ENCODE data around the gene DHCR24. TPM values are rescaled to one million over a fixed set of nuclear protein-coding genes. Genes with fewer than 3 reads are reported as not detected.

Gene DHCR24
- total and polyA plus RNA-seq, 2 of the 13 experiments (the other 11 are each of a cell fraction or from before 2014, with no cell fraction given) = 374 to 448 TPM

DNA sequence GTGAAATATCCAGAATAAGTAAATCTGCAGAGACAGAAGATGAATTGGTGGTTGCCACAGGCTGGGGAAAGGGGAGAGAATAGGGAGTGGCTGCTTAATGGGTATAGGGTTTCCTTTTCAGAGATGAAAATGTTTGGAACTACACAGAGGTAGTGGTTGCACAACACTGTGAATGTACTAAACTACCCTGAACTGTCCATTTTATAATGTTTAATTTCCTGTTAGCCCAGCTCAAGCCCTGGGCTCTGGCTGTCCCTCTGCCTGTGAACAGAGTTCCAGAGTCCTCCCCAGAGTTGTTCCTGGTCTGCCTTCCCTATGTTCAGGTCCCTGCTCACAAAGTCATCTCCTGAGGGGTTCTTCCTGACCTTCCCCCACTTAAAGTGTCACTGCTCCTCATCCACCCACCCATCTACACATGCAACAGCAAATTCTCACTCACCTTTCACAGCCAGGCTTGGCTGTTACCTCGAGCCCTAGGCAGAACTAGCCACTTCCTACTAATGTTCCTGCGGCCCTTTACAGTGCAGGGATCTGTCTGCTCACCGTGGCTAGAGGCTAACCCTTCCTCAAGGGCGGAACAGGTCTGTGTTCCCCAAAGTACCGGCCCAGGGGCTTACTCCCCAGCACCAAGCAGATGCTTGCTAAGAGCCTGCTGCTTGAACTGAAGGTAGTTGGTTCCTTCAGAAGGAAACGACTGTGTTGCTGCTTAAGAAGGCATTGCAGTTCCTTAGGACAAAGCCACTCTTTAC, 22.4 kb downstream of the DHCR24 start (continued):
- TF ChIP-seq, protein P1, sequence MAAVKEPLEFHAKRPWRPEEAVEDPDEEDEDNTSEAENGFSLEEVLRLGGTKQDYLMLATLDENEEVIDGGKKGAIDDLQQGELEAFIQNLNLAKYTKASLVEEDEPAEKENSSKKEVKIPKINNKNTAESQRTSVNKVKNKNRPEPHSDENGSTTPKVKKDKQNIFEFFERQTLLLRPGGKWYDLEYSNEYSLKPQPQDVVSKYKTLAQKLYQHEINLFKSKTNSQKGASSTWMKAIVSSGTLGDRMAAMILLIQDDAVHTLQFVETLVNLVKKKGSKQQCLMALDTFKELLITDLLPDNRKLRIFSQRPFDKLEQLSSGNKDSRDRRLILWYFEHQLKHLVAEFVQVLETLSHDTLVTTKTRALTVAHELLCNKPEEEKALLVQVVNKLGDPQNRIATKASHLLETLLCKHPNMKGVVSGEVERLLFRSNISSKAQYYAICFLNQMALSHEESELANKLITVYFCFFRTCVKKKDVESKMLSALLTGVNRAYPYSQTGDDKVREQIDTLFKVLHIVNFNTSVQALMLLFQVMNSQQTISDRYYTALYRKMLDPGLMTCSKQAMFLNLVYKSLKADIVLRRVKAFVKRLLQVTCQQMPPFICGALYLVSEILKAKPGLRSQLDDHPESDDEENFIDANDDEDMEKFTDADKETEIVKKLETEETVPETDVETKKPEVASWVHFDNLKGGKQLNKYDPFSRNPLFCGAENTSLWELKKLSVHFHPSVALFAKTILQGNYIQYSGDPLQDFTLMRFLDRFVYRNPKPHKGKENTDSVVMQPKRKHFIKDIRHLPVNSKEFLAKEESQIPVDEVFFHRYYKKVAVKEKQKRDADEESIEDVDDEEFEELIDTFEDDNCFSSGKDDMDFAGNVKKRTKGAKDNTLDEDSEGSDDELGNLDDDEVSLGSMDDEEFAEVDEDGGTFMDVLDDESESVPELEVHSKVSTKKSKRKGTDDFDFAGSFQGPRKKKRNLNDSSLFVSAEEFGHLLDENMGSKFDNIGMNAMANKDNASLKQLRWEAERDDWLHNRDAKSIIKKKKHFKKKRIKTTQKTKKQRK (IDR thresholded peaks at IDR 0.05; ENCODE audit: low read length) = no peak
- TF ChIP-seq ZZZ3 (CRISPR knock-in tag; IDR thresholded peaks at IDR 0.05; ENCODE audit: borderline replicate concordance) (no peak), ZNF512B (CRISPR knock-in tag; IDR thresholded peaks at IDR 0.05; ENCODE audit: borderline replicate concordance) (no peak), ZFP41 (CRISPR knock-in tag; IDR thresholded peaks at IDR 0.05; ENCODE audit: borderline replicate concordance) (no peak), ZNF766 (CRISPR knock-in tag; IDR thresholded peaks at IDR 0.05; ENCODE audit: borderline replicate concordance) (0 out of 2 replicates have a peak, but pooled peaks have one; percentile 2), ARID4A (CRISPR knock-in tag; IDR thresholded peaks at IDR 0.05; ENCODE audit: borderline replicate concordance) (peak; percentile 36; the same call in 1 of the 2 replicates), ZNF552 (CRISPR knock-in tag; IDR thresholded peaks at IDR 0.05; ENCODE audit: borderline replicate concordance) (no peak), ZSCAN31 (CRISPR knock-in tag; IDR thresholded peaks at IDR 0.05; ENCODE audit: low read depth) (no peak), BRCA1 (CRISPR knock-in tag; IDR thresholded peaks at IDR 0.05) (no peak), MZF1 (CRISPR knock-in tag; IDR thresholded peaks at IDR 0.05; ENCODE audit: borderline replicate concordance) (no peak), HDAC6 (IDR thresholded peaks at IDR 0.05; ENCODE audit: low read depth, low read length) (no peak), GABPB1 (CRISPR knock-in tag; IDR thresholded peaks at IDR 0.05) (no peak), LBX2 (CRISPR knock-in tag; IDR thresholded peaks at IDR 0.05; ENCODE audit: borderline replicate concordance) (no peak), CSRNP2 (CRISPR knock-in tag; conservative IDR thresholded peaks at IDR 0.05; ENCODE audit: low read depth) (no peak), NFYB (CRISPR knock-in tag; IDR thresholded peaks at IDR 0.05) (no peak)

All from HepG2 (cell line).